Measurements from ENCODE around the gene MACF1. TPM values are rescaled to one million over a fixed set of nuclear protein-coding genes. Genes with fewer than 3 reads are reported as not detected.

Gene MACF1
- total and polyA plus RNA-seq, 2 donors (not counting 1 experiment from before 2014, with no cell fraction given) = 64.1 to 159 TPM

DNA sequence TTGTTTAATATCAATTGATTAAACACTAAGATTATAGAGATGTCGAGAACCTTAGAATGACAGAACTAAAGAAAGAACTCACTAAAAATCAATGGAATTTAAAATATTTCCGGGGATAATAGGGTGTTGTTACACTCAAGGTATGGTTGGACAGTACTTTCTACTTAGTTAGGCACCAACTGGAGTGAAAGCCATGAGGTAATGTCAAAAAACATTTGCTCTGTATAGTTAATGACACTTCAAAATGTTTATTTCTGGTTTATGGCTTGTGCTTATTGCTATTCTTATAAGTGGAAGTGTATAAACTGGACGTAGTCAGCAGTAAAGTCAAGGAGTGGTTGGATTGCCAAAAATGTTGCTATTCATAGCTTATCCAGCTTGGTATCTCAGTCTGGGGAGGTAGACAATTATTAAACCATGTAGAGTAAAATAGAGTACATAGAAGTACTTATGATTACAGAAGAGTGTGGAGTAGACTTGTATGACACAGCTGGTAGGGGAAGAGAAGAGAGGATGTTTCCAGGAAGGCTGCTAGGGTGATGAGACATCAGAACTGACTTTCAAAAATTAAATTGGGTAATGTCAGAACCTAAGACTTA lies 230.4 kb downstream of the MACF1 start:
- H3K9ac ChIP-seq (ENCODE audit: low read length) = no peak overlapping the region
- DNase-seq = no peak
- Mint-ChIP-seq H3K27me3 (no peaks in the 10 kb centered on the region), H3K4me3 (no peak overlapping the region), H3K27ac (no peak overlapping the region), H3K4me1 (no peaks in the 10 kb centered on the region), H3K9me3 (ENCODE audit: insufficient read depth) (no peaks in the 10 kb centered on the region)
- ATAC-seq (ENCODE audit: low read depth) = no peak
- H4K20me1 ChIP-seq (ENCODE audit: control insufficient read depth, insufficient read depth, low read length, poor library complexity, severe bottlenecking) = no peaks in the 10 kb centered on the region
- H3K27me3 ChIP-seq (replicated peaks in 1 of 4; ENCODE audit: control extremely low read depth in 1 of 4, control insufficient read depth in 3 of 4, insufficient read depth in 4 of 4, low read length in 3 of 4) = no peaks in the 10 kb centered on the region
- intact Hi-C loops (cut with micrococcal nuclease) = loop anchor here (10.0 kb wide), 1 partner anchor 110 kb away; no protein-coding TSS in a partner anchor
- no peak overlapping the region for H3K4me3 ChIP-seq (ENCODE audit: control extremely low read depth in 1 of 5, extremely low read depth in 1 of 5, insufficient read depth in 1 of 5, low read depth in 2 of 5, low read length in 4 of 5)
- H3K9me3 ChIP-seq (ENCODE audit: control extremely low read depth in 1 of 3, control insufficient read depth in 2 of 3, insufficient read depth in 1 of 3, low read length in 2 of 3) = no peaks in the 10 kb centered on the region
- CTCF ChIA-PET = no interaction called here
- no peak overlapping the region for H2AFZ ChIP-seq (ENCODE audit: insufficient read depth, low read depth, low read length, poor library complexity, severe bottlenecking)
- POLR2A ChIA-PET = no interaction called here
- no peak overlapping the region for H3K27ac ChIP-seq (ENCODE audit: low read length in 2 of 2)
- no peaks in the 10 kb centered on the region for H3K4me1 ChIP-seq (ENCODE audit: control insufficient read depth in 2 of 2, insufficient read depth in 2 of 2, low read length in 2 of 2)
- H3K36me3 ChIP-seq (replicated peaks in 1 of 2; ENCODE audit: control extremely low read depth in 1 of 2, control insufficient read depth in 1 of 2, extremely low read depth in 1 of 2, insufficient read depth in 2 of 2, low read length in 1 of 2) = peaks cover 21 to 82% of the 10 kb centered on the region in 2 experiments
- TF ChIP-seq, protein P1, sequence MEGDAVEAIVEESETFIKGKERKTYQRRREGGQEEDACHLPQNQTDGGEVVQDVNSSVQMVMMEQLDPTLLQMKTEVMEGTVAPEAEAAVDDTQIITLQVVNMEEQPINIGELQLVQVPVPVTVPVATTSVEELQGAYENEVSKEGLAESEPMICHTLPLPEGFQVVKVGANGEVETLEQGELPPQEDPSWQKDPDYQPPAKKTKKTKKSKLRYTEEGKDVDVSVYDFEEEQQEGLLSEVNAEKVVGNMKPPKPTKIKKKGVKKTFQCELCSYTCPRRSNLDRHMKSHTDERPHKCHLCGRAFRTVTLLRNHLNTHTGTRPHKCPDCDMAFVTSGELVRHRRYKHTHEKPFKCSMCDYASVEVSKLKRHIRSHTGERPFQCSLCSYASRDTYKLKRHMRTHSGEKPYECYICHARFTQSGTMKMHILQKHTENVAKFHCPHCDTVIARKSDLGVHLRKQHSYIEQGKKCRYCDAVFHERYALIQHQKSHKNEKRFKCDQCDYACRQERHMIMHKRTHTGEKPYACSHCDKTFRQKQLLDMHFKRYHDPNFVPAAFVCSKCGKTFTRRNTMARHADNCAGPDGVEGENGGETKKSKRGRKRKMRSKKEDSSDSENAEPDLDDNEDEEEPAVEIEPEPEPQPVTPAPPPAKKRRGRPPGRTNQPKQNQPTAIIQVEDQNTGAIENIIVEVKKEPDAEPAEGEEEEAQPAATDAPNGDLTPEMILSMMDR (IDR thresholded peaks at IDR 0.05) = no peak
- no peak for TF ChIP-seq EZH2 (IDR thresholded peaks at IDR 0.05; ENCODE audit: borderline replicate concordance, insufficient read depth, low read depth, low read length, poor library complexity, severe bottlenecking)
- WGBS (ENCODE audit: insufficient coverage) = 100% methylated on average over 1 of the region's 3 CpGs
- no peaks in the 10 kb centered on the region for H3K79me2 ChIP-seq (ENCODE audit: control insufficient read depth, insufficient read depth, low read length)
- no peak overlapping the region for H3K4me2 ChIP-seq (replicated peaks; ENCODE audit: low read depth, low read length, poor library complexity, severe bottlenecking)

DNA sequence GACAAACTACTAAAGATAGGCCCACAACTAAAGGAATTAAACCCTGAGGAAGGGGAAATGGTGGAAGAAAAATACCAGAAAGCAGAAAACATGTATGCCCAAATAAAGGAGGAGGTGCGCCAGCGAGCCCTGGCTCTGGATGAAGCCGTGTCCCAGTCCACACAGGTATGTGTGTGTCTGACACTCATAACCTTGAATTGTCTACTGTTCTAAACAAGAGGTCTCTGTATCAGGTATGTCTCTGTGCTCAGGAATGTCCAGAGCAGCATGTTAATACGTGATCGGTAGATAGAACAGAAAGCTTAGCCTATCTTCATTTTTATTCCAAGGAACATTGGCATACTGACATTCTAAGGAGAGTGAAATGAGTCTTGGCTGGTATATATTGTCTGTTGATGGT lies 231.1 kb downstream of the MACF1 start:
- intact Hi-C loops (cut with micrococcal nuclease) = loop anchor here (10.0 kb wide), 1 partner anchor 111 kb away; no protein-coding TSS in a partner anchor
- WGBS (ENCODE audit: insufficient coverage) = 100% methylated on average over 3 of the region's 5 CpGs
- H3K9ac ChIP-seq (ENCODE audit: low read length) = no peak overlapping the region
- ChIA-PET CTCF (no interaction called here), POLR2A (no interaction called here)
- no peak for TF ChIP-seq EZH2 (IDR thresholded peaks at IDR 0.05; ENCODE audit: borderline replicate concordance, insufficient read depth, low read depth, low read length, poor library complexity, severe bottlenecking)
- TF ChIP-seq, protein P1 (IDR thresholded peaks at IDR 0.05) = no peak
- H3K4me3 ChIP-seq (ENCODE audit: control extremely low read depth in 1 of 5, extremely low read depth in 1 of 5, insufficient read depth in 1 of 5, low read depth in 2 of 5, low read length in 4 of 5) = no peak overlapping the region
- no peaks in the 10 kb centered on the region for H3K9me3 ChIP-seq (ENCODE audit: control extremely low read depth in 1 of 3, control insufficient read depth in 2 of 3, insufficient read depth in 1 of 3, low read length in 2 of 3)
- H3K79me2 ChIP-seq (ENCODE audit: control insufficient read depth, insufficient read depth, low read length) = no peaks in the 10 kb centered on the region
- ATAC-seq (ENCODE audit: low read depth) (no peak), DNase-seq (no peak)
- H3K36me3 ChIP-seq (replicated peaks in 1 of 2; ENCODE audit: control extremely low read depth in 1 of 2, control insufficient read depth in 1 of 2, extremely low read depth in 1 of 2, insufficient read depth in 2 of 2, low read length in 1 of 2) = peaks cover 18 to 81% of the 10 kb centered on the region in 2 experiments
- Mint-ChIP-seq H3K9me3 (ENCODE audit: insufficient read depth) (no peaks in the 10 kb centered on the region), H3K4me3 (no peak overlapping the region), H3K27me3 (no peaks in the 10 kb centered on the region), H3K27ac (no peak overlapping the region), H3K4me1 (no peaks in the 10 kb centered on the region)
- no peaks in the 10 kb centered on the region for H3K27me3 ChIP-seq (replicated peaks in 1 of 4; ENCODE audit: control extremely low read depth in 1 of 4, control insufficient read depth in 3 of 4, insufficient read depth in 4 of 4, low read length in 3 of 4)
- H3K27ac ChIP-seq (ENCODE audit: low read length in 2 of 2) = no peak overlapping the region
- no peak overlapping the region for H3K4me2 ChIP-seq (replicated peaks; ENCODE audit: low read depth, low read length, poor library complexity, severe bottlenecking)
- H4K20me1 ChIP-seq (ENCODE audit: control insufficient read depth, insufficient read depth, low read length, poor library complexity, severe bottlenecking) = no peaks in the 10 kb centered on the region
- H2AFZ ChIP-seq (ENCODE audit: insufficient read depth, low read depth, low read length, poor library complexity, severe bottlenecking) = no peak overlapping the region
- no peaks in the 10 kb centered on the region for H3K4me1 ChIP-seq (ENCODE audit: control insufficient read depth in 2 of 2, insufficient read depth in 2 of 2, low read length in 2 of 2)
